CD4-positive, alpha-beta T cell treated with Interleukin-17A for 1 hour (primary cell): ENCODE measurements around the gene RRM2.

Experiments
- DNase-seq: peaks from one replicate; pipeline ENCODE4 v3.0.0-alpha.2; 2020

Gene RRM2

DNA sequence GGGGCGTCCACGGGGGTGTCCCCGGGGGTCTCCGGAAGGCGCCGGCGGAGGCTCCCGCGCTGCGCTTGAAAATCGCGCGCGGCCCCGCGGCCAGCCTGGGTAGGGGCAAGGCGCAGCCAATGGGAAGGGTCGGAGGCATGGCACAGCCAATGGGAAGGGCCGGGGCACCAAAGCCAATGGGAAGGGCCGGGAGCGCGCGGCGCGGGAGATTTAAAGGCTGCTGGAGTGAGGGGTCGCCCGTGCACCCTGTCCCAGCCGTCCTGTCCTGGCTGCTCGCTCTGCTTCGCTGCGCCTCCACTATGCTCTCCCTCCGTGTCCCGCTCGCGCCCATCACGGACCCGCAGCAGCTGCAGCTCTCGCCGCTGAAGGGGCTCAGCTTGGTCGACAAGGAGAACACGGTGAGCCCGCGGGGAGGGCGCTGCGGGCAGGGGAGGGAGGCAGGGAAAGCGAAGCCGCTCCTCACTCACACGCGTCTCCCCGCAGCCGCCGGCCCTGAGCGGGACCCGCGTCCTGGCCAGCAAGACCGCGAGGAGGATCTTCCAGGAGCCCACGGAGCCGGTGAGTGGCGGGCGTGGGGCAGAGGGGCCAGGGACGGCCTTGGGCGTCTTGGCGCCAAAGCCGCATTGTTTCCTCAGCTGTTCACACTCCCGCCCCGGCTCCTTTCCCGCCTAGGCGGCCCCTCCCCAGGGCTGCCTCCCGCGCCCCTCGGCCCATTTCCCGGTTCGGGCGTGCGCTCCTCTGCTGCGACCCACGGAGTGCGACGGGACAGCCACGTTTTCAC is at the start of gene RRM2:
TSS of gene RRM2 (plus strand) at position 240 of the 781 bp plus-strand sequence. CDS start at position 300, 60 bp downstream.
- DNase-seq = peak; percentile 92

GRCh38 chr2:10073706-10074105 is 48.8 kb upstream of the RRM2 start:
- no peak for DNase-seq

DNA sequence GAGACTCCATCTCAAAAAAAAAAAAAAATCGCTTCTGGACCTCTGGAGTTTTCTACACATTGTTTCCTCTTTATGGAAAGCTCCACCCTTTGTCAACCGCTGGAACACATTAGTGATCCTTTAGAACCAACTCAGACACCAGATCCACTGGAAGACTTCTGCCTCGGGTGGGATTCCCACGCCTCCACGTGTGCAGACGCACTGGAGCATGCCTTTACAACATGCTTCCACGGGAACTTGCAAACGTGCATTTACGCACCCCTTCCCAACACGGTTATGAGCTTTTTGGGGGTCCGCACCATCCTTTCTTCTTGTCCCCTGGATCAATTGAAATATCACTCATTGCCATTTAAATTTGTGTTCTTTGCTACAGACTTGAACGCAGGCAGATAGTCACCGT is 47.4 kb upstream of the RRM2 start:
- no peak for DNase-seq

GRCh38 chr2:10075571-10076209 is 46.8 kb upstream of the RRM2 start:
- no peak for DNase-seq

DNA sequence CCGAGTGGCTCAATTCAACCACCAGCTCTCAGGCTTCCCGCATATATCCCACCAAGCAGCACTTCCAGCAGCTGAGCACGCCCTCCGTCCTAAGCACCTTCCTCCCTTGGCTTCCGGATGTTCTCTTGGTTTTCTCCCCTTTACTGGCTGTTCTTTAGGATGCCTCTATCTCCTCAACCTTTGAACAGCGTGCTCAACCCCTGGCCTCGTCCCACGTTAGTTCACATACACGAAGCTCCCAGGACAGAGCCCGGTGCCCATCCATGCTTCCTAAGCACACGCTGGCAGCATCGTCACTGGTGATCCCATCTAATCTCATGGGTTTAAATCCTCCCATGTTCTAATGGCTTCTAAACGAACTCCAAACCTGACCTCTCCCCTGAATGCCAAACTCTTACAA is 46.0 kb upstream of the RRM2 start:
- no peak for DNase-seq

- no peak for DNase-seq
Measured at GRCh38 chr2:10076988-10077527, 45.5 kb upstream of the RRM2 start.

DNA sequence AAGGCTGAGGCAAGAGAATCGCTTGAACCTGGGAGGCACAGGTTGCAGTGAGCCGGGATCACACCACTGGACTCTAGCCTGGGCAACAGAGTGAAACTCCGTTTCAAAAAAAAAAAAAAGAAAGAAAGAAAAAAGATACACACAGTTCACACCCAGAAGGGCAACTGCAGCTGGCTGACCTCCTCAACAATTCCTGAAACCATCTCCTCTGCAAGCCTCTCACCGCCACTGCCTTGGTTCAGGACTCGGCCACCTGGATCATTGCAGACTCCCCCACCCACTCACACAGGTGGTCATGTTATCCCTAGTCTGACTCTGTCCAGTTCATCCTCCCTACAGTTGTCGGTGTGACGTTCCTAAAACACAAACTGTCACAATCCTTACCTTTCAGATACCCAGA is 44.5 kb upstream of the RRM2 start:
- no peak for DNase-seq

- DNase-seq = no peak
Measured at GRCh38 chr2:10078704-10079265, 43.8 kb upstream of the RRM2 start.

DNA sequence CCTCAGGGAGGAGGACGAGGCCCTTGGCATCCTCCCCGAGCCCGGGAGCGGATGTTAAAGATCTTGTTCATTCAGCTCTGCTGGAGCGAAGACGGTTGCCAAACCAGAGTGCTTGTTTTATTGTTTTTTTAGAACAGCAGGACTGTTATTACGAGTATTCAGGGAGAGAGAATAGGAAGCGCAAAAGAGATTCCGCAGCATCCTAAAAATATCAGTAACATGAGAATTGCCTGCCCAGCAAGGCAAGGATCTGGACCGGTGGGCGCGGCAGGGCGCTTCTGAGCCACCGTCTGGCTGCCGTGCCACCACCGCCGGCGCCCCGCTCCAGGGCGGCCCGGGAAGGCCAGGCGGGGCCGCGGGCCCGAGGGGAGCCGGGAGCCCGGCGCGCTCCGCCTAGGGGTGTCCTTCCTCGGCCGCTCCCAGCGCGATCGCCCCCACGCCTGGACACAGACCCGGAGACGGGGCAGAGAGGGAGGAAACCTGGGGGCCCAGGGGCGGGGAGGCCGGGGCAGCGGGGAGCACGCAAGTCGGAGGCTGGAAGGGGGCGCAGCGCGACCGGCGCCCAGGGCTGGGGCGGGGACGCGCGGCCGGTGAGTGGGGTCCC is 43.2 kb upstream of the RRM2 start:
- DNase-seq = peak; percentile 13

GRCh38 chr2:10079870-10080535 is 42.5 kb upstream of the RRM2 start, which contains the start of gene CYS1:
TSS of gene CYS1 (minus strand) at chr2:10080411. CDS start at chr2:10080223, 188 bp downstream.
- no peak for DNase-seq

DNA sequence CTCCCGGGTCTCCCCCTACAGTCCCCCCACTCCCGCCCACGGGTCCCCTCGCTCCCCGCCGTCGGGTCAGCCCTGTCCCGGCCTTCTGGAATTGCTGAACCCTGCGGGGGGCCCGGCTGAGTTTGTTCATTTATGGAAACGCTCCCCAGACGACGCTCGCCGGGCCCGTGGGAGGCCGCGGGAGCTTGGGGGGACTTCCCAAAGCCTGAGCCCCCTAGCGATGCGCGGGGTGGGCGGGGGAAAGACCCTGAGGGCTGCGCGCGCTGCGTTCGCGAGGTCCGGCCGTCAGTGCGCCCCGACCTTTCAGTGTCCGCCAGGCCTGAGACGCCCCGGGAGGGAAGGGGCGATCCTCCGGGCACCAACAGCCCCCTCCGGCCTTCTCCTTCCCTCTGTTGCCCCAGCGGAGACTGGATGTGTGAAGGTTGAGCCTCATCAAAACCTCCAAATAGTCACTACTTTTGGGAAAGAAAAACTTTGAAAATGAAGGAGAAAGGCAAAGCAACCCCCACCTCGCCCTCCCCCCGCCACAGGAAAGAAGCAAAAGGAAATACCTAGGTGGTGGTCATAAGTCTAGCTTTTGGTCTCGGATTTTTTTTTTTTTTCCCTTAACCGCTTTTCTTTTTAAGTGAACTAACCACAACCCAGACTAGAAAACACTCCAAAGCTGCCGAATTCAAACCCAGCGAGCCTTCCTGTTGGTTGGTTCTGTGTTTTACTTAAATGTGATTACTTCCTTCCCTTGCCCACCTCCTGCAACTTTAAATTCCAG is 41.8 kb upstream of the RRM2 start:
- DNase-seq = peak; percentile 52

DNA sequence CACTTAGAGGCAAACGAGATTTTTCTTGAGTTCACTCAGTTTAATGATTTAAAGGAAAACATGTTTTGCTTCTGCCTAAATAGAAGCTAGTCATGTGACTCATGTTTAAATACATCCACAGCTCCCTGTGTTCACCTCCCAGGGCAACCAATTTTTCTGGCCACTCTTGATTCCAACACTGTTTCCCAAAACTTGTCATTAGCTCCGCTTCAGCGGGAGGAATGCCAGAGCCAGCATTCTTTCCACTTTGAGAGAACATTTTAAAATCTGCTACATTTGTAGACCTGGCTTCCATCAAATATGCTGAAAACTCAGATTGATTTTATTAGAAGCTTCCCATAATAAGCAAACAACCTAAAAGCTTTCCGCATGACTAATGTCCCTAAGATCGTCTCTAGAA is 39.5 kb upstream of the RRM2 start:
- no peak for DNase-seq

GRCh38 chr2:10083692-10084211 is 38.8 kb upstream of the RRM2 start:
- no peak for DNase-seq

GRCh38 chr2:10084223-10084865 is 38.2 kb upstream of the RRM2 start:
- DNase-seq = no peak

GRCh38 chr2:10085043-10085667 is 37.4 kb upstream of the RRM2 start:
- no peak for DNase-seq

GRCh38 chr2:10085668-10086059 is 36.9 kb upstream of the RRM2 start:
- no peak for DNase-seq

- no peak for DNase-seq
Measured at GRCh38 chr2:10086950-10087349, 35.6 kb upstream of the RRM2 start.

DNA sequence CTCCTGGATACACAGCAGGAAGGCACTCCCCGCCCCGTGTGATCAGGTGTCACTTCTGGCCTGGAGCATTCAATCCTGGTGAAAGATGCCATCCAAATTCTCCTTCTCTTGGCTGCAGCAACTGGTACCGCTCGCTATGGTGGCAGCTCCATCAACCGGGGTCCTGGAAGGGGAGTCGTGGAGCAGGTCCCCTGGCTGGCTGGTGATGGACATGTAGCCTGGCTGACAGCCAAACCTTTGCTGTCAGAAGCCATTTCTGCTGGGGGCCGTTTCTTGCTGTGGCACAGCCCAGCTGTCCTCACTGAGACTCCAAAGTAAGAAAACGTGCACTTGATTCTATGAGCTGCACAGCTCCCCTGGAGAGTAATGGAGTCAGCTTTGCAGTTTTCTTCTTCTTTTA is 35.2 kb upstream of the RRM2 start:
- DNase-seq = no peak

DNA sequence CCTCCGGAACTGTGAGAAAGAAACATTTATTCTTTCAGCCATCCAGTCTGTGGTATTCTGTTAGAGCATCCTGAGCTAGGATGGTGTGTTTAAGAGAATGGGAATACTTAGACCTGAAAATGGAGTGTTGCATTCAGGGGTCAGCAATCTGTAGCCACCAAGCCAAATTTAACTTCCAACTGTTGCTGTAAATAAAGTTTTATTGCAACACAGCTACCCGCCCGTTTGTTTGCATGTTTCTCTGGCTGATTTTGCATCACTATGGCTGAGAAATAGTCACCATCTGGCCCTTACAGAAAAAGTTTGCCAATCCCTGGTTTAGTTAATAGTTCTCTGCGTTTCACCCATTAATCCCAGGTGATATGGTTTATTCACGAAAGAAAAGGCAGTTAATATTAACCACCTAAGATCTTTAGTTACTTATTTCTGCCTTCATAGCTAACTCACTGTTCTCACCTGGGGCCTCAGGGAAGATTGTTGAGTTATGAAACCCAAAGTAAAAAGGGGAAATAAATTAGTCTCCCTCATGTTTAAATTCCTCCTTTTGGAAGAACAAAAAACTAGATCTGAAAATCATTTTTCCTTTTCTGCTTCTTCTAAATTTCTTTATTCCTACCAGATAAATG is 32.9 kb upstream of the RRM2 start:
- DNase-seq = no peak

DNA sequence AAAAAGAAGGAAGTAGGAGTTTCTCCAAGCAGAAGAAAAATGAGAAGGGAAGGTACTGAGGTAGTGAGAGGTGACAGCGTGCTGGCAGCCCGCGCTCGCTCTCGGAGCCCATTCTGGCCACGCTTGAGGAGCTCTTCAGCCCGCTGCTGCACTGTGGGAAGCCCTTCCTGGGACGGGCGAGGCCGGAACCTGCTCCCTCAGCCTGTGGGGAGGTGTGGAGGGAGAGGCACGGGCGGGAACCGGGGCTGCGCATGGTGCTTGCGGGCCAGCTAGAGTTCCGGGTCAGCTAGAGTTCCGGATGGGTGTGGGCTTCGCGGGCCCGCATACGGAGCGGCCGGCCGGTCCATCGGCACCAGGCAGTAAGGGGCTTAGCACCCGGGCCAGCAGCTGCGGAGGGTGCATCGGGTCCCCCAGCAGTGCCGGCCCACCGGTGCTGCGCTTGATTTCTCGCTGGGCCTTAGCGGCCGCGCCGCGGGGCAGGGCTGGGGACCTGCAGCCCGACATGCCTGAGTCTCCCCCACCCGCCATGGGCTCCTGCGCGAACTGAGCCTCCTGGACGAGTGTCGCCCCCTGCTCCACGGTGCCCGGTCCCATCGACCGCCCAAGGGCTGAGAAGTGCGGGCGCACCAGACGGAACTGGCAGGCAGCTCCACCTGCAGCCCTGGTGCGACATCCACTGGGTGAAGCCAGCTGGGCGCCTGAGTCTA is 31.2 kb upstream of the RRM2 start:
- DNase-seq = no peak
